Suprapubic skin (tissue), 4 donors: Measurements from ENCODE around the gene SLCO2A1. TPM values are rescaled to one million over a fixed set of nuclear protein-coding genes. Genes with fewer than 3 reads are reported as not detected.
A peak's percentile ranks its signal among the peaks of the same experiment; 100 is the strongest.

Source experiments
- DNase-seq, 2 donors: peaks; one replicate each; pipeline ENCODE4 v3.0.0-alpha.2; 2019; ENCODE audit warnings: low spot score in 2 of 2
- H3K27ac ChIP-seq: fragments of 200-600 bp; sonication (generic); one replicate; pipeline ENCODE4 v1.5.1; 2019
- H3K27me3 ChIP-seq: fragments of 200-600 bp; sonication (generic); one replicate; pipeline ENCODE4 v1.5.1; 2019
- H3K36me3 ChIP-seq: fragments of 200-600 bp; sonication (generic); one replicate; pipeline ENCODE4 v1.5.1; 2019
- H3K4me1 ChIP-seq: fragments of 200-600 bp; sonication (generic); one replicate; pipeline ENCODE4 v1.5.1; 2019
- H3K4me3 ChIP-seq: fragments of 200-600 bp; sonication (generic); one replicate; pipeline ENCODE4 v1.5.1; 2019; ENCODE audit warnings: mild to moderate bottlenecking
- H3K9me3 ChIP-seq: fragments of 200-600 bp; sonication (generic); one replicate; pipeline ENCODE4 v1.5.1; 2019
- CTCF ChIP-seq, 2 donors: fragments of 200-600 bp in 1 of 2; fragments of 450-650 bp in 1 of 2; sonication (generic) in 1 of 2; IDR thresholded peaks; one replicate each; pipeline ENCODE4 v1.5.1; 2016 to 2019; ENCODE audit warnings: antibody characterized with exemption in 2 of 2, mild to moderate bottlenecking in 1 of 2, moderate library complexity in 1 of 2
- EP300 ChIP-seq: sonication (generic); formaldehyde crosslinking; IDR thresholded peaks from one replicate; pipeline ENCODE4 v1.6.1; 2017; ENCODE audit warnings: antibody characterized with exemption
- POLR2A ChIP-seq, 2 donors: fragments of 450-650 bp; IDR thresholded peaks; one replicate each; pipeline ENCODE4 v1.6.1; 2017; ENCODE audit warnings: antibody characterized with exemption in 2 of 2, mild to moderate bottlenecking in 2 of 2, moderate library complexity in 2 of 2
- POLR2AphosphoS5 ChIP-seq, 3 donors: sonication (generic); formaldehyde crosslinking; IDR thresholded peaks; one replicate each; pipeline ENCODE4 v1.6.1; 2017; ENCODE audit warnings: antibody characterized with exemption in 3 of 3
- WGBS: methylation state at CpG from one replicate; pipeline ENCODE4 v1.1.5; 2018; 5-methylcytosine and 5-hydroxymethylcytosine counted together
- total RNA-seq, 4 donors: library from RNA; depleted of rRNA; stranded (reverse); fragments of >200 nt; gene quantifications; one replicate each; pipeline ENCODE4 v1.1.0, GENCODE V29; 2016

Gene SLCO2A1
- total RNA-seq, 4 donors from 2014 or later, result 25.0 to 38.7 (median 29.4) TPM

GRCh38 chr3:133997871-133998635, 31.7 kb downstream of the SLCO2A1 start:
- no peaks in the 10 kb centered on the region for H3K36me3 ChIP-seq
- H3K27ac ChIP-seq, result no peak overlapping the region
- no peaks in the 10 kb centered on the region for H3K9me3 ChIP-seq
- no peaks in the 10 kb centered on the region for H3K27me3 ChIP-seq
- DNase-seq, result peak in 1 of 2 donors; percentile 58
- TF ChIP-seq POLR2AphosphoS5 (IDR thresholded peaks at IDR 0.05), result no peak
- no peak for TF ChIP-seq CTCF (IDR thresholded peaks at IDR 0.05)
- no peak for TF ChIP-seq EP300
- TF ChIP-seq POLR2A (IDR thresholded peaks at IDR 0.05), result no peak
- WGBS, result 71% methylated on average over 9 of the region's 9 CpGs
- H3K4me3 ChIP-seq, result no peak overlapping the region
- H3K4me1 ChIP-seq, result peaks cover 4% of the 10 kb centered on the region

GRCh38 chr3:133996996-133997395, 32.7 kb downstream of the SLCO2A1 start:
- H3K27me3 ChIP-seq, result no peaks in the 10 kb centered on the region
- WGBS, result 95% methylated on average over 4 of the region's 5 CpGs
- peak in 1 of 2 donors; percentile 49 for DNase-seq
- H3K4me3 ChIP-seq, result no peak overlapping the region
- peaks cover 9% of the 10 kb centered on the region for H3K4me1 ChIP-seq
- no peak overlapping the region for H3K27ac ChIP-seq
- no peaks in the 10 kb centered on the region for H3K9me3 ChIP-seq
- TF ChIP-seq CTCF (IDR thresholded peaks at IDR 0.05) (no peak), POLR2AphosphoS5 (IDR thresholded peaks at IDR 0.05) (no peak), EP300 (no peak), POLR2A (IDR thresholded peaks at IDR 0.05) (no peak)
- H3K36me3 ChIP-seq, result no peaks in the 10 kb centered on the region

- no peaks in the 10 kb centered on the region for H3K9me3 ChIP-seq
- peak in 1 of 2 donors; percentile 76 for DNase-seq
- no peak overlapping the region for H3K27ac ChIP-seq
- peaks cover 16% of the 10 kb centered on the region for H3K4me1 ChIP-seq
- H3K27me3 ChIP-seq, result no peaks in the 10 kb centered on the region
- WGBS, result 67% methylated on average over 1 of the region's 12 CpGs
- no peak overlapping the region for H3K4me3 ChIP-seq
- no peaks in the 10 kb centered on the region for H3K36me3 ChIP-seq
- TF ChIP-seq POLR2A (IDR thresholded peaks at IDR 0.05) (no peak), CTCF (IDR thresholded peaks at IDR 0.05) (no peak), POLR2AphosphoS5 (IDR thresholded peaks at IDR 0.05) (no peak)
These were observed 33.5 kb downstream of the SLCO2A1 start for GRCh38 chr3:133996251-133996661.

GRCh38 chr3:133995264-133995663, 34.5 kb downstream of the SLCO2A1 start:
- no peak overlapping the region for H3K27ac ChIP-seq
- no peak for TF ChIP-seq POLR2A (IDR thresholded peaks at IDR 0.05)
- DNase-seq, result peak in 1 of 2 donors; percentile 31
- peaks cover 20% of the 10 kb centered on the region for H3K4me1 ChIP-seq
- no peaks in the 10 kb centered on the region for H3K36me3 ChIP-seq
- no peak overlapping the region for H3K4me3 ChIP-seq
- 68% methylated on average over 2 of the region's 2 CpGs for WGBS
- no peaks in the 10 kb centered on the region for H3K9me3 ChIP-seq
- no peaks in the 10 kb centered on the region for H3K27me3 ChIP-seq

GRCh38 chr3:133994166-133994890, 35.4 kb downstream of the SLCO2A1 start:
- Histone ChIP-seq H3K4me1 (peaks cover 20% of the 10 kb centered on the region), H3K9me3 (no peaks in the 10 kb centered on the region), H3K27me3 (no peaks in the 10 kb centered on the region), H3K36me3 (no peaks in the 10 kb centered on the region), H3K4me3 (no peak overlapping the region), H3K27ac (no peak overlapping the region)
- TF ChIP-seq EP300 (no peak), POLR2AphosphoS5 (IDR thresholded peaks at IDR 0.05) (no peak), POLR2A (IDR thresholded peaks at IDR 0.05) (no peak), CTCF (IDR thresholded peaks at IDR 0.05) (no peak)
- WGBS, result 93% methylated on average over 8 of the region's 8 CpGs
- peak in 1 of 2 donors; percentile 53 for DNase-seq
